ENCODE data around the gene SMPD4.
"Not testable (repeated sequence)": the region's sequence is repeated elsewhere in the genome, so short reads cannot be mapped to it uniquely, and the experiment has no call there.

The SMPD4 gene

DNA sequence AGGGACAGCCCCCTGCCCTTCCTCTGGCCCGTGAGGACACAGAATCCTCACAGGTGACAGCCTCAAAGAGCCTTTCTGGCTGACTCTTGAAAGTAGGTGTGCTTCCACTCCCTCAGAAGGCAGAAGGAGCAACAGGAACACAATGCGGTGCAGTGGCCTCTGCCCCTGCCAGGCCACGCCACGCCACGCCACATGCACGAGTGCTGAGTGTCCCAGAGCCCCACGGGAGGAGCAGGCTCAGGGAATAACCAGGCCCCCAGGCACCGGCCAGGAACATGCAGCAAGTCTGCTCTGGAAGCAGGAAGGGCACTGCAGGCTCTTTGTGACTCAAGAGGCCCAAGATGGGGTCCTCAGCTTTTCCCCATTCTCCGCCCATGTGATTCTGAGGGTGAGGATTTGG is 18.4 kb downstream of the SMPD4 start:
- H3K27me3 ChIP-seq (ENCODE audit: control insufficient read depth, insufficient read depth, low read length) = no peaks in the 10 kb centered on the region
- no peaks in the 10 kb centered on the region for H3K9me3 ChIP-seq (ENCODE audit: control insufficient read depth, low read length)
- H3K4me3 ChIP-seq (ENCODE audit: low read depth, low read length) = no peak overlapping the region
- H3K27ac ChIP-seq = no peak overlapping the region
- H2AFZ ChIP-seq = no peak overlapping the region
- H3K36me3 ChIP-seq (ENCODE audit: control insufficient read depth, insufficient read depth, low read length) = no peaks in the 10 kb centered on the region
- no peaks in the 10 kb centered on the region for H3K79me2 ChIP-seq
- H3K4me2 ChIP-seq (ENCODE audit: low read length) = no peak overlapping the region
- TF ChIP-seq, protein P1, sequence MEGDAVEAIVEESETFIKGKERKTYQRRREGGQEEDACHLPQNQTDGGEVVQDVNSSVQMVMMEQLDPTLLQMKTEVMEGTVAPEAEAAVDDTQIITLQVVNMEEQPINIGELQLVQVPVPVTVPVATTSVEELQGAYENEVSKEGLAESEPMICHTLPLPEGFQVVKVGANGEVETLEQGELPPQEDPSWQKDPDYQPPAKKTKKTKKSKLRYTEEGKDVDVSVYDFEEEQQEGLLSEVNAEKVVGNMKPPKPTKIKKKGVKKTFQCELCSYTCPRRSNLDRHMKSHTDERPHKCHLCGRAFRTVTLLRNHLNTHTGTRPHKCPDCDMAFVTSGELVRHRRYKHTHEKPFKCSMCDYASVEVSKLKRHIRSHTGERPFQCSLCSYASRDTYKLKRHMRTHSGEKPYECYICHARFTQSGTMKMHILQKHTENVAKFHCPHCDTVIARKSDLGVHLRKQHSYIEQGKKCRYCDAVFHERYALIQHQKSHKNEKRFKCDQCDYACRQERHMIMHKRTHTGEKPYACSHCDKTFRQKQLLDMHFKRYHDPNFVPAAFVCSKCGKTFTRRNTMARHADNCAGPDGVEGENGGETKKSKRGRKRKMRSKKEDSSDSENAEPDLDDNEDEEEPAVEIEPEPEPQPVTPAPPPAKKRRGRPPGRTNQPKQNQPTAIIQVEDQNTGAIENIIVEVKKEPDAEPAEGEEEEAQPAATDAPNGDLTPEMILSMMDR (IDR thresholded peaks at IDR 0.05) = no peak
- H3K9ac ChIP-seq = no peak overlapping the region
- no peaks in the 10 kb centered on the region for H3K4me1 ChIP-seq

DNA sequence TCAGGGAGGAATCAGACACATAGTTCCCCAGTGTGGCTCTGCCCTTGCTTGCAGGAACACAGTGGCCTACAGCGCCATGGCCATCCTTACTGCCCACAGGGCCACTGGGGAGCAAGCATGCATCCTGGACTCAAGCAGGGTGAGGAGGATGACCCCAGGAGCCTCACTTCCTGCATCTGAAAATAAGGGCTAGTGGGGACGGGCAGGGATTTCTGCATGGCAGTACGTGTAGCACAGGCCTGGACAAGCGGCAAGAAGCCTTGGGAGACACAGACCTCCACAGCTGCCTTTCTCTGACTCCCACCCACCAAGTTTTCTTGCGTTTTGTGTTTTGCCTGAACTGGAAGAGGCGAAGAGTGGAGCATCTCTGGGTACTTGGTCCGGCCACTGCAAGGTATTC is 18.9 kb downstream of the SMPD4 start:
- not testable (repeated sequence) for H3K36me3 ChIP-seq (ENCODE audit: control insufficient read depth, insufficient read depth, low read length); H3K9ac ChIP-seq

GRCh38 chr2:130160838-130161705 is 20.3 kb downstream of the SMPD4 start:
- H3K27me3 ChIP-seq (ENCODE audit: control insufficient read depth, insufficient read depth, low read length); H3K27ac ChIP-seq; H2AFZ ChIP-seq; H3K36me3 ChIP-seq (ENCODE audit: control insufficient read depth, insufficient read depth, low read length); H3K4me2 ChIP-seq (ENCODE audit: low read length); H3K9ac ChIP-seq; H3K4me3 ChIP-seq (ENCODE audit: low read depth, low read length); H3K79me2 ChIP-seq; H3K9me3 ChIP-seq (ENCODE audit: control insufficient read depth, low read length); H3K4me1 ChIP-seq: not testable (repeated sequence)

More for the DNA sequence above, 18.9 kb downstream of the SMPD4 start:
- H3K27ac ChIP-seq; H3K27me3 ChIP-seq (ENCODE audit: control insufficient read depth, insufficient read depth, low read length); H3K4me1 ChIP-seq; H3K4me2 ChIP-seq (ENCODE audit: low read length); H3K4me3 ChIP-seq (ENCODE audit: low read depth, low read length); H2AFZ ChIP-seq; H3K9me3 ChIP-seq (ENCODE audit: control insufficient read depth, low read length); H3K79me2 ChIP-seq: not testable (repeated sequence)

GRCh38 chr2:130160131-130160530 is 21.3 kb downstream of the SMPD4 start:
- H3K36me3 ChIP-seq (ENCODE audit: control insufficient read depth, insufficient read depth, low read length) = no peaks in the 10 kb centered on the region
- no peaks in the 10 kb centered on the region for H3K9me3 ChIP-seq (ENCODE audit: control insufficient read depth, low read length)
- H3K27me3 ChIP-seq (ENCODE audit: control insufficient read depth, insufficient read depth, low read length) = no peaks in the 10 kb centered on the region
- H3K27ac ChIP-seq = no peak overlapping the region
- TF ChIP-seq, protein P1 (IDR thresholded peaks at IDR 0.05) = no peak
- no peak overlapping the region for H3K4me3 ChIP-seq (ENCODE audit: low read depth, low read length)
- H3K9ac ChIP-seq = no peak overlapping the region
- H2AFZ ChIP-seq = no peak overlapping the region
- no peaks in the 10 kb centered on the region for H3K79me2 ChIP-seq
- peaks cover 2% of the 10 kb centered on the region for H3K4me1 ChIP-seq
- no peak overlapping the region for H3K4me2 ChIP-seq (ENCODE audit: low read length)

DNA sequence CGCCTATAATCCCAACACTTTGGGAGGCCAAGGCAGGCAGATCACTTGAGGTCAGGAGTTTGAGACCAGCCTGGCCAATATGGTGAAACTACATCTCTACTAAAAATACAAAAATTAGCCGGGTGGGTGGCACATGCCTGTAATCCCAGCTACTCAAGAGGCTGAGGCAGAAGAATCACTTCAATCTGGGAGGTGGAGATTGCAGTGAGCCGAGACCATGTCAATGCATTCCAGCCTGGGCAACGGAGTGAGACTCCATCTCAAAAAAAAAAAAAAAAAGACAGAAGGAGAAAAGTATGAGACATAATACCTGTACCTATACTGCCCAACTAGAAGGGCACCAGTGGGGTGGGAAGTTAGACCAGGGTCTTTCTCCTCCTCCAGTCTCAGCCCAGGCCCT is 22.0 kb downstream of the SMPD4 start:
- not testable (repeated sequence) for H3K36me3 ChIP-seq (ENCODE audit: control insufficient read depth, insufficient read depth, low read length); H3K27me3 ChIP-seq (ENCODE audit: control insufficient read depth, insufficient read depth, low read length); H3K4me2 ChIP-seq (ENCODE audit: low read length)

GRCh38 chr2:130158631-130159030 is 22.8 kb downstream of the SMPD4 start:
- H3K27ac ChIP-seq = no peak overlapping the region
- TF ChIP-seq, protein P1 (IDR thresholded peaks at IDR 0.05) = no peak

More for the DNA sequence above, 22.0 kb downstream of the SMPD4 start:
- H3K9me3 ChIP-seq (ENCODE audit: control insufficient read depth, low read length); H3K4me3 ChIP-seq (ENCODE audit: low read depth, low read length); H2AFZ ChIP-seq; H3K79me2 ChIP-seq; H3K4me1 ChIP-seq; H3K27ac ChIP-seq; H3K9ac ChIP-seq: not testable (repeated sequence)

DNA sequence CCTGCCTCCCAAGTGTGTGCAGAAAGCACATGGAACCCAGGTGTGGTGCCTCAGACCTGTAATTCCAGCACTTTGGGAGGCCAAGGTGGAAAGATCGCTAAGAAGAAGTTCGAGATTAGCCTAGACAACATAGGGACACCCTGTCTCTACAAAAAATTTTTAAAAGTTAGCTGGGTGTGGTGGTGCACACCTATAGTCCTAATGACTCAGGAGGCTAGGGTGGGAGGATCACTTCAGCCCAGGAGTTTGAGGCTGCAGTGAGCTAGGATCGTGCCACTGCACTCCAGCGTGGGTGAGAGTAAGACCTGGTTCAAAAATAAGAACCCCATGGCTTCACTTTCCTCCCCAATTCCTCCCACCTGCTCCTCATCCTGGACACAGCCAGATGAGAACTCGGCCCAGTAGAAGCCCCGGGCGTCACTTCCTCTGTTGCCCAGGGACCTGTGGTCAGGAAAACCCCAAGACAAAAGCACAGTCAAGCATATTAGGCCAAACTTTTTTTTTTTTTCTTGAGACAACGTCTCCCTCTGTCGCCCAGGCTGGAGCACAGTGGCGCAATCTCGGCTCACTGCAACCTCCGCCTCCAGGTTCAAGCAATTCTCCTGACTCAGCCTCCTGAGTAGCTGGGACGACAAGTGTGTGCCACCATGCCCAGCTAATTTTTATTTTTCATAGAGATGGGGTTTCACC is 23.4 kb downstream of the SMPD4 start:
- not testable (repeated sequence) for H3K27me3 ChIP-seq (ENCODE audit: control insufficient read depth, insufficient read depth, low read length); H3K4me3 ChIP-seq (ENCODE audit: low read depth, low read length); H3K36me3 ChIP-seq (ENCODE audit: control insufficient read depth, insufficient read depth, low read length); H3K27ac ChIP-seq; H3K79me2 ChIP-seq; H2AFZ ChIP-seq; H3K4me1 ChIP-seq; H3K4me2 ChIP-seq (ENCODE audit: low read length); H3K9me3 ChIP-seq (ENCODE audit: control insufficient read depth, low read length); H3K9ac ChIP-seq

More at GRCh38 chr2:130158631-130159030, 22.8 kb downstream of the SMPD4 start:
- Histone ChIP-seq H3K36me3 (ENCODE audit: control insufficient read depth, insufficient read depth, low read length) (no peaks in the 10 kb centered on the region), H3K4me1 (peaks cover 2% of the 10 kb centered on the region), H3K27me3 (ENCODE audit: control insufficient read depth, insufficient read depth, low read length) (no peaks in the 10 kb centered on the region), H2AFZ (no peak overlapping the region), H3K4me2 (ENCODE audit: low read length) (no peak overlapping the region), H3K9ac (no peak overlapping the region), H3K79me2 (no peaks in the 10 kb centered on the region), H3K9me3 (ENCODE audit: control insufficient read depth, low read length) (no peaks in the 10 kb centered on the region), H3K4me3 (ENCODE audit: low read depth, low read length) (no peak overlapping the region)

DNA sequence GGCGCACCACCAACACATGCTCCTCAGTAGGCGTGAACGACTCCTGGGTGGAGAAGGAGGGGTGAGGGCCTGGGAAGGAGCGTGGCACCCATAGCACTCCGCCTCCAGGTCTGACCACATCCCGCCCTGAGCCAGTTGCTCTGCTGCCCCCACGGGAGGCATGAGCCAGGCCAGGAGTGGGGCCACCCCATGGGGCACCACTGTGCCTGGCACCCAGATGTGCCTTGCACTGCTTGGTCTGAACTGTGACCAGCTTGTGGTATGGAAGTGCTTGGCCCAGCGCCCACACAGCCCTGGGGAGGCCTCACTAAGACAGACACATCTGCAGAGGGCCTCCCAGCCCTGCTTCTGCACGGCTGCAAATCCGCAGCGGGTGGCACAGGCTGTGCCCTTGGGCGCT is 24.0 kb downstream of the SMPD4 start:
- not testable (repeated sequence) for H3K27me3 ChIP-seq (ENCODE audit: control insufficient read depth, insufficient read depth, low read length); H3K4me1 ChIP-seq; H3K4me2 ChIP-seq (ENCODE audit: low read length); H3K4me3 ChIP-seq (ENCODE audit: low read depth, low read length); H3K36me3 ChIP-seq (ENCODE audit: control insufficient read depth, insufficient read depth, low read length); H3K79me2 ChIP-seq; H3K9ac ChIP-seq; H3K9me3 ChIP-seq (ENCODE audit: control insufficient read depth, low read length); H2AFZ ChIP-seq; H3K27ac ChIP-seq

All from parathyroid adenoma (tissue), 2 donors.